ENCODE measurements around the gene WDR3. TPM values are rescaled to one million over a fixed set of nuclear protein-coding genes. Genes with fewer than 3 reads are reported as not detected.
"Not testable (repeated sequence)": the region's sequence is repeated elsewhere in the genome, so short reads cannot be mapped to it uniquely, and the experiment has no call there.

Gene WDR3
- total RNA-seq, 6 experiments from 2014 or later, result 28.9 to 43.1 (median 34.0) TPM

DNA sequence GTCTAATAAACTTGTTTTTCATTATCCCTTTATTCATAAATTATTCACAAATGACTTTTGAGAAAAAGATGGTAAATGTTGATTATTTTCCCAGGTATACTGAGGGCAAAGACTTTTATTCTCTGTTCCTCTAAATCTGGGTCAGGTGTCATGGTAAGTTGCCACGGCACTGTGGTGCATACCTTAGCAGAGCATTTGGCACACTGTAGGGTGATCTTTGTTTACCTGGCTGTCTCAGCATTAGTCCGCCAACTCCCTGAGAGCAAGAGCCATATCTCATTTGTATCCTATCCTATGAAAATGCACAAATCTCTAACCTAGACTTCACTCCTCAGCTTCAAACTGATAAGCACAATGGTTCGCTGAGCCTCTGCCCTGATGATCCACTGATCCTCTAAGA lies 25.1 kb upstream of the WDR3 start:
- peaks cover 20% of the 10 kb centered on the region for H3K36me3 Mint-ChIP-seq (ENCODE audit: low read depth)
- no peak for DNase-seq
- TF ChIP-seq, protein P1, sequence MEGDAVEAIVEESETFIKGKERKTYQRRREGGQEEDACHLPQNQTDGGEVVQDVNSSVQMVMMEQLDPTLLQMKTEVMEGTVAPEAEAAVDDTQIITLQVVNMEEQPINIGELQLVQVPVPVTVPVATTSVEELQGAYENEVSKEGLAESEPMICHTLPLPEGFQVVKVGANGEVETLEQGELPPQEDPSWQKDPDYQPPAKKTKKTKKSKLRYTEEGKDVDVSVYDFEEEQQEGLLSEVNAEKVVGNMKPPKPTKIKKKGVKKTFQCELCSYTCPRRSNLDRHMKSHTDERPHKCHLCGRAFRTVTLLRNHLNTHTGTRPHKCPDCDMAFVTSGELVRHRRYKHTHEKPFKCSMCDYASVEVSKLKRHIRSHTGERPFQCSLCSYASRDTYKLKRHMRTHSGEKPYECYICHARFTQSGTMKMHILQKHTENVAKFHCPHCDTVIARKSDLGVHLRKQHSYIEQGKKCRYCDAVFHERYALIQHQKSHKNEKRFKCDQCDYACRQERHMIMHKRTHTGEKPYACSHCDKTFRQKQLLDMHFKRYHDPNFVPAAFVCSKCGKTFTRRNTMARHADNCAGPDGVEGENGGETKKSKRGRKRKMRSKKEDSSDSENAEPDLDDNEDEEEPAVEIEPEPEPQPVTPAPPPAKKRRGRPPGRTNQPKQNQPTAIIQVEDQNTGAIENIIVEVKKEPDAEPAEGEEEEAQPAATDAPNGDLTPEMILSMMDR (IDR thresholded peaks at IDR 0.05), result no peak
- H3K9me3 Mint-ChIP-seq, result no peaks in the 10 kb centered on the region
- H3K4me1 Mint-ChIP-seq (ENCODE audit: low read depth), result peaks cover 14% of the 10 kb centered on the region
- H3K27me3 Mint-ChIP-seq (ENCODE audit: insufficient read depth), result no peaks in the 10 kb centered on the region; the same call in 1 of the 2 replicates
- no peak overlapping the region for H3K4me3 Mint-ChIP-seq
- no peak overlapping the region for H3K27ac Mint-ChIP-seq

DNA sequence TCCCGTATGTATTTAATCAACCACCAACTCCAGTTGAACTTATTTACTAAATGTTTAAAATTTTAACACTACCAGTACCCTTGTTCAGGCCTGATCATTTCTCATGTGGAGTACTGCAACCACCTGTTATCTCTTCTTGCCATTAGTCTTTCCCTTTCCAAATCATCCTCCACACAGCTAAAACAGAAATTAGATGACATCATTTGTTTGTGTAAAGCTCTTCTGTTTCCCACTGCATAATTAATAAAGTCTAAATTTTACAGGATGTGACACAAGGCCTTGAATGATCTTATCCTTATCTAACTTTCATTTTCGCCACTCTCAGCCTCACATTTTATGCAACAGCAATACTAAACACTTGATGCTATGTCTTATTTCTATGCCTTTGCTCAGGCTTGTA lies 24.5 kb upstream of the WDR3 start:
- H3K4me1 Mint-ChIP-seq (ENCODE audit: low read depth), result peaks cover 14% of the 10 kb centered on the region
- H3K4me3 Mint-ChIP-seq, result no peak overlapping the region
- TF ChIP-seq, protein P1 (IDR thresholded peaks at IDR 0.05), result no peak
- DNase-seq, result no peak
- no peak overlapping the region for H3K27ac Mint-ChIP-seq
- no peaks in the 10 kb centered on the region for H3K9me3 Mint-ChIP-seq
- no peaks in the 10 kb centered on the region; the same call in 1 of the 2 replicates for H3K27me3 Mint-ChIP-seq (ENCODE audit: insufficient read depth)
- H3K36me3 Mint-ChIP-seq (ENCODE audit: low read depth), result peaks cover 20% of the 10 kb centered on the region

DNA sequence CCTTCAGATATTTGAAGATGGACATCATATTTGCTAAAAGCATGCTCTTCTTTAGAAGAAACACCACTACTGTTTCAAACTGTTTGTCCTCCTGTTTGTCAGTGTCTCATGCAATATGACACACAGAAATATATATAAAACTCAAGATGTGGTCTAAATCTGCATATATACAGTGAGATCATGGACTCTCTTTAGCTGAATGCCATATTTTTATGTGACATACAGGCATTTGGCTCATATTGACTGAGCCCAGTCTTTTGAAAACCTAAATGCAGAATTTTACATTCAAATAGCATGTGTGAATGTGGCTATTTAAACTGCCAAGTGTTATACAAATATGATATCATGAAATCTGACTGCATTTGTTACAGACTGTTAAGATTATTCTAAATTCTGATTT lies 18.5 kb upstream of the WDR3 start:
- Mint-ChIP-seq H3K36me3 (ENCODE audit: low read depth) (peaks cover 2% of the 10 kb centered on the region), H3K27me3 (ENCODE audit: insufficient read depth) (no peaks in the 10 kb centered on the region; the same call in 1 of the 2 replicates), H3K27ac (no peak overlapping the region), H3K4me3 (no peak overlapping the region), H3K4me1 (ENCODE audit: low read depth) (no peaks in the 10 kb centered on the region), H3K9me3 (no peaks in the 10 kb centered on the region)
- DNase-seq, result no peak
- TF ChIP-seq, protein P1 (IDR thresholded peaks at IDR 0.05), result no peak

DNA sequence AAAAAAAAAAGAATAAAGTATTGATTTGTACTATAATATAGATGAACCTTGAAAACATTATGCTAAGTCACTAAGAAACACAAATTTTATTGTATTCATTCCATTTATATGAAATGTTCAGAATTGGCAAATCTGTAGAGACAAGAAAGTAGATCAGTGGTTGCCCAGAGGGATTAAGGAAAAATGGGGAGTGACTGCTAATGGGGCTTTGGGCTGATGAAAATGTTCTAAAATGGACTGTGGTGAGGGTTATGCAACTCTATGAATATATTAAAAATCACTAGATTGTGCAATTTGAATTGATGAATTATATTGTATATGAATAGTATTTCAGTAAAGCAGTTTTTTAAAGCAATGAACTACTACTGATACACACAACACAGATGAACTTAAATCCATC lies 10.2 kb upstream of the WDR3 start:
- Mint-ChIP-seq H3K4me3 (no peak overlapping the region), H3K27me3 (ENCODE audit: insufficient read depth) (no peaks in the 10 kb centered on the region; the same call in 1 of the 2 replicates), H3K9me3 (no peaks in the 10 kb centered on the region), H3K36me3 (ENCODE audit: low read depth) (peaks cover 11% of the 10 kb centered on the region; the same call in 1 of the 2 replicates), H3K4me1 (ENCODE audit: low read depth) (no peaks in the 10 kb centered on the region), H3K27ac (no peak overlapping the region)
- TF ChIP-seq, protein P1 (IDR thresholded peaks at IDR 0.05), result no peak
- DNase-seq, result no peak

DNA sequence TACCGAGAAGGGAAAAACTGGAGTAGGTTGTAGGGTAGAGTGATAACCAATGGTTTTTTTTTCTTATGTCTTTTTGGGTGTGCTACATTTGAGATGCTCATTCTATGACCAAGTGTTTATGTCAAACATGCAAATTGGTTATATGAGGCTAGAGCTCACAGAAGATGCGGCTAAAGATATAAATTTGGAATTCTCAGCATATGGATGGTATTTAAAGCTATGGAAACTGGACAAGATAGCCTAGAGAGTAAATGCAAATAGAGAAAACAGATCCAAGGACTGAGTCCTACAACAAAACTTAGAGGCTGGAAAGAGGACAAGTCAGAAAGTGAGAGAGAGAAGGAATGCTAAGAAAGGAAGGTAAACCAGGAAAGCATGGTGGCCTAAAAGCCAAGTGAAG lies 7.5 kb upstream of the WDR3 start:
- TF ChIP-seq, protein P1 (IDR thresholded peaks at IDR 0.05), result no peak
- no peak overlapping the region for H3K27ac Mint-ChIP-seq
- peaks cover 11% of the 10 kb centered on the region for H3K4me1 Mint-ChIP-seq (ENCODE audit: low read depth)
- H3K4me3 Mint-ChIP-seq, result no peak overlapping the region
- DNase-seq, result no peak
- H3K27me3 Mint-ChIP-seq (ENCODE audit: insufficient read depth), result no peaks in the 10 kb centered on the region; the same call in 1 of the 2 replicates
- no peaks in the 10 kb centered on the region for H3K9me3 Mint-ChIP-seq
- H3K36me3 Mint-ChIP-seq (ENCODE audit: low read depth), result peaks cover 6% of the 10 kb centered on the region; the same call in 1 of the 2 replicates

DNA sequence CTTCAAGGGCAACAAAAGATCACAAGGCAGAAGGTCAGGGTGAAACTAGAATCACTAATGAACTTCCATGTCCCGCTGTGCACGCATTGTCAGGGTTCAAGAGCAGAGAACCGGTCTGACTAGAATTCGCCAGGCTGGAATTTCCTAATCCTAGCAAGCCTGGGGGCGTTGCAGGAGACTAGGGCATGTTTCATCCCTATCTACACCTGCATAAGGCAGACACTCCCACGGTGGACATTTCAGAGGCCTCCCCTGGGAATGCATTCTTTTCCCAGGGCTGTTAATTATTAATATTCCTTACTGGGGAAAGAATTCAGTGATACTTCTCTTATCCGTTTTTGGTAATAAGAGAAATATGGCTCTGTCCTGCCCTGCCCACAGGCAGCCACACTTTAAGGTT lies 6.8 kb upstream of the WDR3 start:
- not testable (repeated sequence) for H3K9me3 Mint-ChIP-seq; DNase-seq; H3K36me3 Mint-ChIP-seq (ENCODE audit: low read depth); H3K27me3 Mint-ChIP-seq (ENCODE audit: insufficient read depth); H3K27ac Mint-ChIP-seq; H3K4me3 Mint-ChIP-seq
- peaks cover 18% of the 10 kb centered on the region for H3K4me1 Mint-ChIP-seq (ENCODE audit: low read depth)
